NOMO-1 treated with dmso at 0.1 percent for 144 hours (cell line): ENCODE results near the gene PAK1IP1.
"Not testable (repeated sequence)": the region's sequence is repeated elsewhere in the genome, so short reads cannot be mapped to it uniquely, and the experiment has no call there.

ENCODE experiments used
- DNase-seq: peaks from one replicate; lab custom pipeline; 2025; ENCODE audit not compliant: unreplicated experiment; lab: John Stamatoyannopoulos, UW

Gene PAK1IP1

GRCh38 chr6:10742251-10742650, 47.5 kb downstream of the PAK1IP1 start:
- no peak for DNase-seq

GRCh38 chr6:10743515-10743914, 48.7 kb downstream of the PAK1IP1 start:
- DNase-seq: no peak

- DNase-seq: no peak
Measured at GRCh38 chr6:10745116-10745515, 50.3 kb downstream of the PAK1IP1 start.

- no peak for DNase-seq
Measured at GRCh38 chr6:10746915-10747250, 52.1 kb downstream of the PAK1IP1 start.

GRCh38 chr6:10747251-10747972, 52.6 kb downstream of the PAK1IP1 start, which contains the start of gene TMEM14B:
TMEM14B (plus strand) TSS chr6:10747805; CDS start chr6:10749246, 1,441 bp downstream.
- peak; percentile 96 for DNase-seq

- DNase-seq: no peak
Measured at GRCh38 chr6:10749734-10750133, 55.0 kb downstream of the PAK1IP1 start.

- DNase-seq: not testable (repeated sequence)
Measured at GRCh38 chr6:10750568-10750967, 55.8 kb downstream of the PAK1IP1 start.

- not testable (repeated sequence) for DNase-seq
Measured at GRCh38 chr6:10751757-10752156, 57.0 kb downstream of the PAK1IP1 start.

- no peak for DNase-seq
Measured at GRCh38 chr6:10756085-10756484, 61.3 kb downstream of the PAK1IP1 start.
